Activated naive CD8-positive, alpha-beta T cell treated with anti-CD3 and anti-CD28 coated beads, Interleukin-2, amount 50 U/mL, for 24 hours (primary cell): ENCODE results near the gene GPHN.

Source experiments
- ATAC-seq: fragments of 150-1000 bp; cut with Tn5 transposase; one replicate; pipeline ENCODE4 v1.10.0; 2021
- DNase-seq: peaks from one replicate; pipeline ENCODE4 v3.0.0; 2021
- H3K27ac Mint-ChIP-seq: one replicate; pipeline ENCODE4 v1.8.0; 2021; ENCODE audit warnings: mild to moderate bottlenecking, mixed read lengths
- H3K27me3 Mint-ChIP-seq: one replicate; pipeline ENCODE4 v1.8.0; 2021; ENCODE audit warnings: mixed read lengths
- H3K36me3 Mint-ChIP-seq: one replicate; pipeline ENCODE4 v1.8.0; 2021; ENCODE audit warnings: low read depth, mixed read lengths
- H3K4me1 Mint-ChIP-seq: one replicate; pipeline ENCODE4 v1.8.0; 2021; ENCODE audit warnings: mixed read lengths
- H3K4me3 Mint-ChIP-seq: one replicate; pipeline ENCODE4 v1.8.0; 2021; ENCODE audit warnings: mild to moderate bottlenecking, moderate library complexity, mixed read lengths
- H3K9me3 Mint-ChIP-seq: one replicate; pipeline ENCODE4 v1.8.0; 2021; ENCODE audit warnings: mixed read lengths

Gene GPHN

DNA sequence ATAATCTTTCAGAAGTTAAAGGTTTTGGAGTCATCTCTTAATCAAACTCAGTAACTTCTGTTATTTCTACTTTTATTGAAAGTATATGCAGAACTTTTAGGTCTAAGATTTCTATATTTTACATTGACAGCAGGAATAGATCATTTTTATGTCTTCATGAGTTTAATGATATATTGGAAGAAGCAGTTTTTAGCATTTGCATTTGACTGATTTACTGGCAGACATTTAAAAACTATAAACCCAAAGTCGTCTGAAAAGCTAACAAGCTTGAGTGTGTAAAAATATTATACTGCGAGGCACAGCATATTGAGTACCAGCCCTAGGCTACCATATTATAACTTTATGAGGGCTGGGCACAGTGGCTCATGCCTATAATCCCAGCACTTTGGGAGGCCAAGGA, 467.3 kb downstream of the GPHN start:
- Mint-ChIP-seq H3K36me3 (peaks cover 3% of the 10 kb centered on the region), H3K4me1 (no peaks in the 10 kb centered on the region), H3K27ac (no peak overlapping the region)

DNA sequence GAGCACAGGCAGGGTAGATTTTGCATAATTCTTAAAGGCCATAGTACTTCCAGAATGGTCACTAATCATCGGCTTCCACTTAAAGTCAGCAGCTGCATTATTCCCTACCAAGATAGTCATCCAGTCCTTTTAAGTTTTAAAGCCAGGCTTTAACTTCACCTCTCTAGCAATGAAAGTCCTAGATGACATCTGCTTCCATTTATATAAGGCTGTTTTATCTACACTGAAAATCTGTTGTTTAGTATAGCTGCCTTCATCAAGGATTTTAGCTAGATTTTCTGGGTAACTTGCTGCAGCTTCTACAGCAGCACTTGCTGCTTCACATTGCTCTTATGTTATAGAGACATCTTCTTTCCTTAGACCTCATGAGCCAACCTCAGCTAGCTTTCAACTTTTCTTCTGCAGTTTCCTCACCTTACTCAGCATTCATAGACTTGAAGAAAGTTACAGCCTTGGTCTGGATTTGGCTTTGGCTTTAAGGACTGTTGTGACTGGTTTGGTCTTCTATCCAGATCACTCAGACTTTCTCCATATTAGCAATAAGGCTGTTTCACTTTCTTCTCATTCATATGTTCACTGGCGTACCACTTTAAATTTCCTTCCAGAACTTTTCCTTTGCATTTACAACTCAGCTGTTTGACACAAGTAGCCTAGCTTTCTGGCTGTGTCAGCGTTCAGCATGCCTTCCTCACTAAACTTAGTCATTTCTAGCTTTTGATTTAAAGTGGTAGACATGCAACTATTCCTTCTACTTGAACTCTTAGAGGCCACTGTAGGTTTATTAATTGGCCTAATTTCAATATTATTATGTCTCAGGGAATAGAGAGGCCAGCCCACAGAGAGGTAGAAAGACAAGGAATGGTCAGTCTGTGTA, 471.4 kb downstream of the GPHN start:
- Mint-ChIP-seq H3K9me3 (no peaks in the 10 kb centered on the region), H3K36me3 (no peaks in the 10 kb centered on the region), H3K27me3 (no peaks in the 10 kb centered on the region), H3K4me1 (no peaks in the 10 kb centered on the region), H3K4me3 (no peak overlapping the region), H3K27ac (no peak overlapping the region)
- DNase-seq (no peak), ATAC-seq (no peak)

More for the DNA sequence above, 467.3 kb downstream of the GPHN start:
- DNase-seq (no peak), ATAC-seq (no peak)
- Mint-ChIP-seq H3K4me3 (no peak overlapping the region), H3K9me3 (no peaks in the 10 kb centered on the region), H3K27me3 (no peaks in the 10 kb centered on the region)

DNA sequence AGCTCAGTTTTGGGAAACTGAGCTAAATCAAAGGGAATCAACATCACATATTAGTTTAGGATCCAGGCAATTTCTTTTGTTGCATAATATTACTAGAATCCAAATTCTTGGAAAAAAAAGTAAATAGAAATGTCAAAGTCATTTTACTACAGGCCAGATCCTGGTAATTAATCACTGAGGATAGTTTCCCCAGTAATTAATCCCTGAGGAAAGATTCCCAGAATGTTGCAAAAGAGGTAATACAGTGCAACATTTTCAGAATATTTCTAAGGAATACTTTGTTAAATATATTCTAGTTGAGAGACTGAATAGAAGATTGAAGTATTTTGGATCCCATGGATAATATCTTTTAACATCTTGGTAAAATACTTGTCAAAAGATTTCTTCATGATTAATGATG, 474.3 kb downstream of the GPHN start:
- Mint-ChIP-seq H3K9me3 (no peaks in the 10 kb centered on the region), H3K4me1 (no peaks in the 10 kb centered on the region), H3K4me3 (no peak overlapping the region), H3K27me3 (no peaks in the 10 kb centered on the region), H3K36me3 (peaks cover 4% of the 10 kb centered on the region), H3K27ac (no peak overlapping the region)
- DNase-seq (no peak), ATAC-seq (no peak)

DNA sequence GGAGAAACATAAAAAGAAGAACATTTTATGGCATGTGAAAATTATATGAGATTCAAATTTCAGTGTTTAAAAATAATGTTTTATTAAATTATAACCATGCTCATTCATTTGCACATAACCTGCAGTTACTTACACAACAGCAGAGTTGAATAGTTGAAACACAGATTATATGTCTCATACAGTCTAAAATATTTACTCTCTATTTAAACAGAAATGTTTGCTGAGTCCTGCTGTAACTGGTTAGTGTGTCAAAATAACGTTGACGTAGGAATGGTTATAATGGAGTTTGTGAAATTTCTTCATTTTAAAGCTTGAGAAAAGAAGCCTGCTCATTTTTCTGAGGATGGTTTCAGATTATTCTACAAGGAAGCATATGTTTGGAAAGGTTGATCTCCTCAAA, 484.8 kb downstream of the GPHN start:
- DNase-seq (no peak), ATAC-seq (no peak)
- no peaks in the 10 kb centered on the region for H3K9me3 Mint-ChIP-seq
- H3K27ac Mint-ChIP-seq, result no peak overlapping the region
- H3K4me3 Mint-ChIP-seq, result no peak overlapping the region
- H3K36me3 Mint-ChIP-seq, result peaks cover 3% of the 10 kb centered on the region
- H3K27me3 Mint-ChIP-seq, result no peaks in the 10 kb centered on the region
- H3K4me1 Mint-ChIP-seq, result peaks cover 2% of the 10 kb centered on the region

DNA sequence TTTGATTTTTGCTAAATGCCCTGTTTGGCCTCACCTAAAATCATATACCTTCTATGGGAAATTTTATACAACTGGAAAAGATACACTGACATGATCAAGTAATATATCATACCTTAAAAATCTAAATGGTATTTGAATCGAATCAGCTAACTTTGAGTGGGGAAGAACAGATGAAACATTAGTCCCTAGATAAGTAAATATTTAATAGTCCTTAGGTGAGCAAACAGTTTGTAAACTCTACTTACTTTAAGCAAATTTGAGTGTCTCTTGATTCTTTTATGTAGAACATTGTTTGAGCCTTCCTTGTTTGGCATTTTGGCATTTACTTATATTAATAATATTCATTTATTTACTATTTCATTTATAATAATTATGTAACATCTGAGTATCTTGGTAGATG, 485.6 kb downstream of the GPHN start:
- DNase-seq (no peak), ATAC-seq (no peak)
- Mint-ChIP-seq H3K27ac (no peak overlapping the region), H3K36me3 (peaks cover 7% of the 10 kb centered on the region), H3K9me3 (no peaks in the 10 kb centered on the region), H3K27me3 (no peaks in the 10 kb centered on the region), H3K4me3 (no peak overlapping the region), H3K4me1 (peaks cover 7% of the 10 kb centered on the region)

DNA sequence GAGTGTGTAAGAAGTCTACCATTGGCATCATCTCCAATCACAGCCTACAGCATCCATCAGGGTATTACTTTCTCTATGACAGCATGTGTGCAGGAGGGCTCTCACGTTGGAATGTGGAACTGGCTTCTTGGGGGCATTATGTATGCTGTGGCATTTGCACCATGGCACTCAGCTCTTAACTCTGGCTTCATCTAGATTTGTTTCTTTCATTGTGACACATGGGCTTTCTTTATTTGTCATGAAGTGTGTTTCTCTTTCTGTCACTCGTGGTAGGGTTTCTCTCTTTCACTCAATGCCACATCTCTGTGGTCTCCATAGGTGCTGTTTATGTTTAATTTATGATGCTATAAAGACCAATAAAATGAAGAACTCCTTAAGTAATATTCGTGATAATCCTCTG, 490.1 kb downstream of the GPHN start:
- H3K36me3 Mint-ChIP-seq, result peaks cover 5% of the 10 kb centered on the region
- peak; percentile 79 for ATAC-seq
- no peak overlapping the region for H3K27ac Mint-ChIP-seq
- no peaks in the 10 kb centered on the region for H3K9me3 Mint-ChIP-seq
- no peak overlapping the region for H3K4me3 Mint-ChIP-seq
- DNase-seq, result no peak
- peaks cover 8% of the 10 kb centered on the region for H3K4me1 Mint-ChIP-seq
- no peaks in the 10 kb centered on the region for H3K27me3 Mint-ChIP-seq

DNA sequence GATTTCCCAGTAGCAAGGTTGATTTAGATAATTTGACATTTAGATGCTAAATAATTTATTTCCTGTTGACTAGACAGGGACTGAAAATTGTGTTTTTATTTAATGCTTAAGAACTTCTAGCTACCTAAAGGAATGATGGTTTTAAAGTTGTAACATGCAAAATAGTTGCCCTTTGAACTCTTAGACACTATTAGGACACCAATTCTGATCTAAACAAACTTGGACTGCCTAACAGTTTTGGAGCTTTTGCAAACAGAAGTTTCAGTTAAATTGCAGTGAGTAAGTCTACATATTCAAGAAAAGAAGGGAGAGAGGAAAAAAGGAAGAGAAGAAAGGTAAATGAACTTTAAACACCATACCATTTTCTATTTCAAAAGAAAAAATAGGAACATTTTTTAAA, 492.0 kb downstream of the GPHN start:
- H3K36me3 Mint-ChIP-seq, result peaks cover 8% of the 10 kb centered on the region
- ATAC-seq, result no peak
- no peak overlapping the region for H3K27ac Mint-ChIP-seq
- no peak for DNase-seq
- H3K4me1 Mint-ChIP-seq, result peaks cover 8% of the 10 kb centered on the region
- no peaks in the 10 kb centered on the region for H3K9me3 Mint-ChIP-seq
- no peak overlapping the region for H3K4me3 Mint-ChIP-seq
- H3K27me3 Mint-ChIP-seq, result no peaks in the 10 kb centered on the region

DNA sequence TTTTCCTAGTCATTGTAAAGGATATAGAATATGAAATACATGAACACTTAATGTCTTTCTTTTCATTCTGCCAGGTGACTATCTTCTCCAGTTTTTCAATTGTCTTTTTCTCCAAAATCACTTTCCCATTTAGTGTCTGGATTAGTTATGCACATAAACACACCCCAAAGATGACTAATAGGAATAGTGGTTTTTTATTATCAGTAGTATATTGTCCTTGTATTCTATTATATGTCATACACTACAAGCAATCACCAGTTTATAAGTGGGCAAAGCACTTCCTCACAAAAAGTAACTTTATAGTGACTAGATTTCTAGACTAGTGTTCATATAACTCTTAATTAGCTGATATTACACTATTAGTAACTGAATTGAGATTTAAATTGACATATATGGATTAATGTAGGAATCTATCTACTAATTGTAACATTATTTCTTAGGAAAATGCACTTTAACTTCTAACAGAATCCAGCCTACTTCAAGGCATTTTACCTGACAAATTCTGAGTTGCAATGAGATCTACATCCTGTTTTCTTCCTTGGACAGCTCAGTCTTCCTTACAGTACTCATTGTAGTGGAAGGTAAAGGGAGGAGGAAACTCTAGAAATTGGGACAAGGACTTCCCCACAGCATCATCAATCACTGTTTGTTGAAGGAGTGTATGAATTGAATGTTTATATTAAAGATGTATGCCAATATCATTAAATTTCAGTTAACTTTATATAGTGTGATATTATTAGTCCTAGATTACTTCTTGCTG, 495.2 kb downstream of the GPHN start:
- no peaks in the 10 kb centered on the region for H3K27me3 Mint-ChIP-seq
- peaks cover 12% of the 10 kb centered on the region for H3K36me3 Mint-ChIP-seq
- no peak for ATAC-seq
- no peak for DNase-seq
- no peak overlapping the region for H3K27ac Mint-ChIP-seq
- peaks cover 2% of the 10 kb centered on the region for H3K4me1 Mint-ChIP-seq
- H3K4me3 Mint-ChIP-seq, result no peak overlapping the region
- H3K9me3 Mint-ChIP-seq, result no peaks in the 10 kb centered on the region

DNA sequence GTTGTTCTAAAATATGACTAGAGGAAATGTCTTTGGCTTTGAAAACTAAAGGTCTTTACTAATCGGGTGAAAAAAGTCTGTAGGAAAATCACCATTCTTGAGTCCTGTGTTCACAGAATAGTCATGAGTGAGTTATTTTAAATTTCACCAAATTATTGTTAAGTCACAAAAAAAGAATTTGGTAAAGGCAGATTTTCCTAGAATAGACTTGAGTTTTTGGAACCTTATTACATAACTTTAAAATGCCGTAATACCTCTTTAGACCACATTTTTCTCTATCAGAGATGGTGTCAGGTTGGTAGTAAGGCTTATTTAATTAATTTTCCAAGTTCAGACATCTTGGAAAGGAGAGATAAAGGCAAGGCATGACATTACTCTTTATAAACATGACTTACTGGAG, 496.6 kb downstream of the GPHN start:
- Mint-ChIP-seq H3K4me3 (no peak overlapping the region), H3K27me3 (no peaks in the 10 kb centered on the region), H3K36me3 (peaks cover 12% of the 10 kb centered on the region), H3K9me3 (no peaks in the 10 kb centered on the region), H3K27ac (no peak overlapping the region), H3K4me1 (no peaks in the 10 kb centered on the region)
- DNase-seq (no peak), ATAC-seq (no peak)

DNA sequence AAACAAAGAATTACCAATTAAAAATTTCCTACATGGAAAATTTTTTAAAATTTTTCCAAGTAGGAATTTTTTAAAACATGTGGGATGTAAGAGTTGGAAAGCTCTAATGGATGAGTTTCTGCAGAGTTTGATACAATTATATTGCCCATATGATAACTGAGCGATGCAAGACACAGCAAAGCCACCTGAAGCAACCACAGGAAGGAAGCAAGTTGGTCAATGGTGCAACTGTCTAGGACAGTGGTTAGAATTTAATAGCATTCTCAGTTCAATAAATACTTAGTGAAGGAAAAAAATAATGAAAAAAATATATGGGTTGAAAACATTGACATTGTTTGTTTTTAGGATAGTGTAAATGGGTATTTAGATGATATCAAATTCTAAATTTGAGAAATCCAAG, 502.7 kb downstream of the GPHN start:
- ATAC-seq (no peak), DNase-seq (no peak)
- H3K27ac Mint-ChIP-seq, result no peak overlapping the region
- no peaks in the 10 kb centered on the region for H3K9me3 Mint-ChIP-seq
- peaks cover 2% of the 10 kb centered on the region for H3K4me1 Mint-ChIP-seq
- H3K4me3 Mint-ChIP-seq, result no peak overlapping the region
- peaks cover 11% of the 10 kb centered on the region for H3K36me3 Mint-ChIP-seq
- no peaks in the 10 kb centered on the region for H3K27me3 Mint-ChIP-seq

DNA sequence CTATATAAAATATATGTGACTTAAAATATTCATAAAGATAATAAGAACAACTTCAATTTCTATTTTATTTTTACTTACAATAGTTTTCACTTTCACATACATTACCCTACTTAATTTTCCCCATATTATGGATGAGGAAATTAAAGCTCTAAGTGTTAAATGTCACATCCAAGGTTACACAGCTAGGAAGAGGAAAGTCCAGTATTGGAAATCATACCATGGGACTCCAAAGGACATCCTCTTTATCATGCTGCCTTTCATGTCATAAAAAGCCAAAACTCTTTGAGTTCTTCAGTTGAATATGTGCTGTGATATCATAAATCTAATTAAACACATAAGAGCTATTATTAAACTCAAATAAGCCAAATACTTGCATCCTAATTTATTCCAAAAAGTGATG, 508.9 kb downstream of the GPHN start:
- H3K36me3 Mint-ChIP-seq, result peaks cover 4% of the 10 kb centered on the region

DNA sequence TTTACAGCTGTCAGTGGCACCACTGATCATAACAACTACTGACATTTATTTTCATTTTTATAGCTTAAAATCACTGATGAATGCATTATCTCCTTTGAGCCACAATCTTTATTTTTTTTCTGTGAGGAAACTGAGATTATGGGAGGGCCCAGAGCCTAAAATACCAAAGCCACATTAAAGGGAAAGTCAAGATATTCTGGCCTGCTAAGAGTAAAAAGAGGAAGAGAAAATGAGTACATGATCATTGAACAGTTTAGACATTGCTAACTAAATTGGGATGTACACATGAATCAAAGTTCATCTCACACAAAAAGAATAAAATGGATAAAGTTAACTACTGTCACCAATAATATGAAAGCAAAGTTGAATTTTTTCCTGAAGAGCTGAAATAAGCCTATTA, 510.8 kb downstream of the GPHN start:
- Mint-ChIP-seq H3K4me1 (peaks cover 6% of the 10 kb centered on the region), H3K27me3 (no peaks in the 10 kb centered on the region), H3K9me3 (no peaks in the 10 kb centered on the region), H3K36me3 (peaks cover 4% of the 10 kb centered on the region), H3K27ac (no peak overlapping the region), H3K4me3 (no peak overlapping the region)
- no peak for ATAC-seq
- no peak for DNase-seq

More for the DNA sequence above, 508.9 kb downstream of the GPHN start:
- H3K4me3 Mint-ChIP-seq, result no peak overlapping the region
- H3K27me3 Mint-ChIP-seq, result no peaks in the 10 kb centered on the region
- H3K9me3 Mint-ChIP-seq, result no peaks in the 10 kb centered on the region
- no peak for DNase-seq
- H3K27ac Mint-ChIP-seq, result no peak overlapping the region
- ATAC-seq, result no peak
- peaks cover 6% of the 10 kb centered on the region for H3K4me1 Mint-ChIP-seq

DNA sequence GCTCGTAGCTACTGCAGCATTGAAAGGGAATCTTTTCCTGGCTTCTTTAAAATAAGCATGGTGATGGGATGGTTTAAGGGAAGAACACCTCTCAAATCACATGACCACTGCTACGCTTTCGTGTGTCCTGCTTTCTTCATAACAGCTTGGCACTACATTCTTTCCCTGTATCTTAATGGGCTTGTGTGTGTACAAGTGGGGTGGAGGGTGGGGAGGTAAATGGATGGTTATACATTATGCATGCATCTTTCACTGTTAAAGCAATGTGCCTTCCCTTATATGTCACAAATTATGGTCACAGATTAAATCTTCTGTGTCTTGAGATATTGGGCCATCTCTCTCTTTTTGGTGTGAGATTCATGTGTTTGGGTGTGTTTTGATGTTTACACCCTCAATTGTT, 511.8 kb downstream of the GPHN start:
- ATAC-seq (no peak), DNase-seq (no peak)
- no peak overlapping the region for H3K4me3 Mint-ChIP-seq
- H3K9me3 Mint-ChIP-seq, result no peaks in the 10 kb centered on the region
- peaks cover 6% of the 10 kb centered on the region for H3K4me1 Mint-ChIP-seq
- H3K27me3 Mint-ChIP-seq, result no peaks in the 10 kb centered on the region
- peaks cover 13% of the 10 kb centered on the region for H3K36me3 Mint-ChIP-seq
- no peak overlapping the region for H3K27ac Mint-ChIP-seq

DNA sequence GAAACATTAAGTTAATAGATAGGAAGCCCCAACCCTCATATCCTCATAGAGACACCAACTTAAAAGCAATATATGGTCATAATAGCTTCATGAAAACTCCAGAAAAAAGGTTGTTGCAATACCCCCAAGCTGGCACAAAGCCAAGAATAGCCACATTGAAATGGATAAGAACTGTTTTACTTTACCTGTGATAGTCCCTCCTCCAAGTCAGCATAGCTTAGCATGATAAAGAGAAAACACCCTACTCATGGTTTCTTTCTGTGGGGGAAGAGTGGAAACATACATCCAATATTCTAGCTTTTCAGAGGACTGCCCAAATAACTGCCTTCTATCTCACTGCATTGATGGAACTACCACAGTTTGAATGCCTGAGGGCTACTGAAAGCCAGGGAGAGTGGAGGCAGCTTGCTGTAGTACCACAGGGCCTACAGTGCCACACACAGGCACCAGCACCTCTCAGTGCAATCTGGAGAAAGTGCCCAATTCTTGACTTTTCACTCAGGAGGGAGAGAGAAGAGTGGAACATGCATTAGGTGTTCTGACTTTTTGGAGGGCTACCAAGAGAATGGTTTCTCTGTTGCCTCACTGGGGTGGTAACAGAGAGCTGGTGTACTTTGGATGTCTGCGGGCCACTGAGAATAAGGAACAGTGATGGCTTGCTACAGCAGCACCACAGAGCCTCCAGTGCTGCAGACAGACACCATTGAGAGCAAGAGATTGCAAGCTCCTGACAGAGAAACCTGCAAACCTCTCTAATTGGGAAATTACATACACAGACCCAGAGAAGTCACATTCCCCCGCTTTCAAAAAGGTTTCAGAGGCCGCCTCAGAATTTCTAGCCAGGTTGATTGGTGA, 524.2 kb downstream of the GPHN start:
- no peak overlapping the region for H3K27ac Mint-ChIP-seq
- no peak overlapping the region for H3K4me3 Mint-ChIP-seq
- no peak for ATAC-seq
- no peak for DNase-seq
- H3K9me3 Mint-ChIP-seq, result peaks cover 39% of the 10 kb centered on the region
- H3K36me3 Mint-ChIP-seq, result peaks cover 25% of the 10 kb centered on the region
- H3K4me1 Mint-ChIP-seq, result no peaks in the 10 kb centered on the region
- no peaks in the 10 kb centered on the region for H3K27me3 Mint-ChIP-seq
